CD4-positive, CD25-positive, alpha-beta regulatory T cell (primary cell): Measurements from ENCODE around the gene LENG1. TPM values are rescaled to one million over a fixed set of nuclear protein-coding genes. Genes with fewer than 3 reads are reported as not detected.

Experiments used
- ATAC-seq, 2 donors: fragments of 150-1000 bp; cut with Tn5 transposase; one replicate each; pipeline ENCODE4 v1.10.0; 2021; ENCODE audit warnings: low read depth in 2 of 2, moderate number of reproducible peaks in 2 of 2, moderate library complexity in 1 of 2
- DNase-seq, 3 donors: peaks; one replicate each; pipeline versions ENCODE4 v3.0.0 to v3.0.0-alpha.2; 2012 to 2022; ENCODE audit warnings: mixed read lengths in 1 of 3
- H3K27ac ChIP-seq: one replicate; pipeline ENCODE4 v1.7.0; 2013; ENCODE audit warnings: mild to moderate bottlenecking, low read length; ENCODE audit not compliant: insufficient read depth, poor library complexity, severe bottlenecking
- H3K27me3 ChIP-seq: one replicate; pipeline ENCODE4 v1.7.0; 2013; ENCODE audit warnings: low read length; ENCODE audit not compliant: control insufficient read depth, insufficient read depth
- H3K36me3 ChIP-seq: one replicate; pipeline ENCODE4 v1.7.0; 2013; ENCODE audit warnings: mild to moderate bottlenecking, low read length, moderate library complexity; ENCODE audit not compliant: control insufficient read depth, insufficient read depth
- H3K4me1 ChIP-seq: 2 replicates; pipeline ENCODE4 v1.7.0; 2013; ENCODE audit warnings: mild to moderate bottlenecking, low read length; ENCODE audit not compliant: insufficient read depth, control insufficient read depth, poor library complexity, severe bottlenecking
- H3K4me3 ChIP-seq: one replicate; pipeline ENCODE4 v1.7.0; 2013; ENCODE audit warnings: low read depth, mild to moderate bottlenecking, low read length, moderate library complexity
- H3K9me3 ChIP-seq, 2 experiments: 1 replicate in 1 of 2; 2 replicates in 1 of 2; pipeline ENCODE4 v1.7.0; 2013; ENCODE audit warnings: low read length in 2 of 2, mild to moderate bottlenecking in 1 of 2, moderate library complexity in 1 of 2; ENCODE audit not compliant: control insufficient read depth in 2 of 2
- H3K27ac Mint-ChIP-seq, 3 donors: one replicate each; pipeline ENCODE4 v1.8.0; 2020 to 2022; ENCODE audit warnings: mild to moderate bottlenecking in 3 of 3, mixed read lengths in 3 of 3, moderate library complexity in 2 of 3
- H3K27me3 Mint-ChIP-seq: one replicate; pipeline ENCODE4 v1.8.0; 2022; ENCODE audit warnings: mild to moderate bottlenecking, mixed read lengths
- H3K36me3 Mint-ChIP-seq: one replicate; pipeline ENCODE4 v1.8.0; 2020; ENCODE audit warnings: mixed read lengths
- H3K4me1 Mint-ChIP-seq, 4 donors: one replicate each; pipeline ENCODE4 v1.8.0; 2020 to 2022; ENCODE audit warnings: mixed read lengths in 4 of 4, mild to moderate bottlenecking in 1 of 4
- H3K4me3 Mint-ChIP-seq, 4 donors: one replicate each; pipeline ENCODE4 v1.8.0; 2020 to 2022; ENCODE audit warnings: mild to moderate bottlenecking in 4 of 4, mixed read lengths in 4 of 4, moderate library complexity in 3 of 4
- H3K9me3 Mint-ChIP-seq, 7 donors: one replicate each; pipeline ENCODE4 v1.8.0; 2020 to 2022; ENCODE audit warnings: mixed read lengths in 7 of 7, mild to moderate bottlenecking in 3 of 7, moderate library complexity in 2 of 7
- polyA plus RNA-seq, 4 donors: library from polyadenylated mRNA; unstranded; fragments of 300-500 nt; fragmentation: Illumina TruSeq; gene quantifications; one replicate each; pipeline ENCODE4 v1.2.3, GENCODE V29; 2021
- total RNA-seq: library from RNA; stranded (reverse); gene quantifications from one replicate; pipeline ENCODE4 v1.2.3, GENCODE V29; 2022

Gene LENG1
- total and polyA plus RNA-seq, 5 donors from 2014 or later, result 9.3 to 17.5 (median 12.5) TPM

DNA sequence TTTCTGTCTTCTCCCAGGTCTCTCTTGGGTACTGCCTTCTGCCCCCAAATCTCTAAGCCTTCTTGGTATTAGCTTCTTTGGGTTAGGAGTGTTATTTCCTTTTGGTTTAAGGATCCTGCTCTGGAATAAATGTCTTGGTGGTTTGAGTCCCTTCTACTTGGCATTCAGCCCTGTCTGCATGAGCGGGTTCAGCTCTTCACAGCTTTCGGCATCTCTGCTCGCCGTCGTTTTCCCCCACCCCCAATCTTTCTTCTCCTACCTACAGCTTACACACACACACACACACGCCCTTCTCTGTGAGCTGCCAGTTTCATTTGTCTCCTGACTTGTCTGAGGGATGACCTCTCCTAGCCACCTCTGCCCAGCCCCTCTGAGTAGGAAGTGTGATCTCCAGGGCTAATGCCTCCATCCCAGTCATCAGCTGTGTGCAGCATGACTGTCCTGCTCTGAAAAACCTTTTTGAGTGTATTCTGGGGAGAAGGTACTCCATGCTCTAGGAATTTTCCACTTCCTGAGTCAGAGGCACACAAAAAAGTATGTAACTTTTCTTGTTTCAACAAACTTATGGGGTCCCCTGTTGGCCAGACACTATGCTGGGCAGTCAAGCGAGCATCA, 17.2 kb downstream of the LENG1 start:
- no peaks in the 10 kb centered on the region for H3K27me3 Mint-ChIP-seq
- H3K9me3 ChIP-seq, result no peaks in the 10 kb centered on the region
- H3K36me3 Mint-ChIP-seq, result peaks cover 30% of the 10 kb centered on the region
- peak overlapping the region in 1 of 3 donors; percentile 13 for H3K27ac Mint-ChIP-seq
- H3K4me1 Mint-ChIP-seq, result peaks cover 0 to 42% (median 21%) of the 10 kb centered on the region in 4 donors
- H3K36me3 ChIP-seq, result peaks cover 63% of the 10 kb centered on the region
- H3K27me3 ChIP-seq, result no peaks in the 10 kb centered on the region
- no peak overlapping the region for H3K4me3 ChIP-seq
- DNase-seq (no peak), ATAC-seq (no peak)
- peaks cover 33% of the 10 kb centered on the region for H3K4me1 ChIP-seq
- H3K27ac ChIP-seq, result no peak overlapping the region
- H3K9me3 Mint-ChIP-seq, result no peaks in the 10 kb centered on the region
- H3K4me3 Mint-ChIP-seq, result peak overlapping the region in 2 of 4 donors; percentile 36 to 89

- Histone ChIP-seq H3K27ac (peak overlapping the region; percentile 28), H3K36me3 (peaks cover 54% of the 10 kb centered on the region), H3K9me3 (no peaks in the 10 kb centered on the region), H3K4me1 (peaks cover 38% of the 10 kb centered on the region), H3K27me3 (no peaks in the 10 kb centered on the region), H3K4me3 (no peak overlapping the region)
- peak overlapping the region in 1 of 4 donors; percentile 89 for H3K4me3 Mint-ChIP-seq
- no peak for ATAC-seq
- H3K4me1 Mint-ChIP-seq, result peaks cover 0 to 47% (median 25%) of the 10 kb centered on the region in 4 donors
- H3K27ac Mint-ChIP-seq, result peak overlapping the region in 1 of 3 donors; percentile 55
- H3K9me3 Mint-ChIP-seq, result no peaks in the 10 kb centered on the region
- DNase-seq, result no peak
- H3K36me3 Mint-ChIP-seq, result peaks cover 23% of the 10 kb centered on the region
- H3K27me3 Mint-ChIP-seq, result no peaks in the 10 kb centered on the region
These were observed 18.2 kb downstream of the LENG1 start for GRCh38 chr19:54141356-54141755.

GRCh38 chr19:54138489-54139256, 20.8 kb downstream of the LENG1 start:
- peak overlapping the region; percentile 69 to 96 (median 94) for H3K27ac Mint-ChIP-seq
- H3K9me3 ChIP-seq, result no peaks in the 10 kb centered on the region
- peaks cover 0 to 57% (median 28%) of the 10 kb centered on the region in 4 donors for H3K4me1 Mint-ChIP-seq
- H3K4me3 Mint-ChIP-seq, result peak overlapping the region; percentile 89 to 98 (median 92)
- peak overlapping the region; percentile 51 for H3K4me3 ChIP-seq
- ATAC-seq (no peak), DNase-seq (no peak)
- no peaks in the 10 kb centered on the region for H3K27me3 Mint-ChIP-seq
- no peaks in the 10 kb centered on the region for H3K27me3 ChIP-seq
- H3K36me3 Mint-ChIP-seq, result peaks cover 10% of the 10 kb centered on the region
- peaks cover 44% of the 10 kb centered on the region for H3K4me1 ChIP-seq
- H3K27ac ChIP-seq, result peak overlapping the region; percentile 90
- H3K9me3 Mint-ChIP-seq, result no peaks in the 10 kb centered on the region
- peaks cover 27% of the 10 kb centered on the region for H3K36me3 ChIP-seq

DNA sequence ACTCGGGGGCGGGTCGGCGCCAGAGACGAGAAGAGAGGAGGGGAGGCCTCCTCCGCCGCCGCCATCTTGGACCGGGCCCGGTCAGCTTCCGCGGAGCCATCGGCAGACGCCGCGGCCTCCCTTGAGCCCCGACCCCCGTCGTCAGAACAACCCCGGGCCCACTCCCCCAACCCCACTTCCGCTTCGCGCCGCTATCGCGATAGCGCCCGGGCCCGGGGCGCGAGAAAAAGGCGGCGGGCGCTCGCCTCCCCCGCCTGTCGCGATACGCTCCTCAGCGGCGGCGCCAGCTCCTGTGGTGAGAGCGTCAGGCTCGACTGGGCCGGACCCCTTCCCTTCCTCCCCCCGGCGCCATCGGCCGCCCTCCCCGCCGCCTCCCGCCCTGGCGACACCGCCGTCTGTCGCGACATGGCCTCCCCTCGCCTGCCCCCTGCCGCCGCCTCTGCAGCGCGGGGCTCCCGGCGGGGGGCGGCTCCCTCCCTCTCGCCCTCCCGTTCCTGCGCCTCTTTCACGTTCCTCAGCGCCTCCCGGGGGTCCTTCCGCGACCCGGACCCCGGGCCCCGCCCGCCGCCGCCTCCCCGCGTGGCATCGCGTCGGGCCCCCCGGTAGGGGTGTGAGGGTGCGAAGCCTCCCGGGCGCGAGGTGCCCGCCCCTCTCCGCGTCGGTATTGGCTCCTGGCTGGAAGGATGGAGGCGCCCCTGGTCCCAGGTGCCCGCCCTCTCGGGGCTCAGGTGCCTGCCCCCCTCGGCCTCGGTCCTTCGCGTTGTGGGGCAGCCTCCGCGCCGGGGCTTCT, 21.6 kb downstream of the LENG1 start, which contains the start of gene CNOT3:
TSS of gene CNOT3 (plus strand) at position 64 of the 790 bp plus-strand sequence. CDS start 5,217 bp downstream, outside the sequence.
- H3K27me3 Mint-ChIP-seq, result no peaks in the 10 kb centered on the region
- peaks cover 4% of the 10 kb centered on the region for H3K36me3 Mint-ChIP-seq
- H3K4me1 Mint-ChIP-seq, result peaks cover 0 to 57% (median 27%) of the 10 kb centered on the region in 4 donors
- Histone ChIP-seq H3K27me3 (no peaks in the 10 kb centered on the region), H3K27ac (peak within 1 kb of the TSS; percentile 90), H3K4me3 (peak within 1 kb of the TSS; percentile 88), H3K4me1 (peaks cover 44% of the 10 kb centered on the region), H3K36me3 (peaks cover 20% of the 10 kb centered on the region), H3K9me3 (no peaks in the 10 kb centered on the region)
- DNase-seq (peak in 2 of 3 donors; percentile 28 to 41), ATAC-seq (no peak)
- H3K9me3 Mint-ChIP-seq, result no peaks in the 10 kb centered on the region
- peak within 1 kb of the TSS; percentile 89 to 98 (median 92) for H3K4me3 Mint-ChIP-seq
- H3K27ac Mint-ChIP-seq, result peak within 1 kb of the TSS; percentile 83 to 96 (median 93)

- Mint-ChIP-seq H3K4me3 (peak overlapping the region; percentile 64 to 92 (median 84)), H3K4me1 (peaks cover 0 to 57% (median 25%) of the 10 kb centered on the region in 4 donors), H3K9me3 (no peaks in the 10 kb centered on the region), H3K27me3 (no peaks in the 10 kb centered on the region), H3K27ac (peak overlapping the region; percentile 83 to 93 (median 92)), H3K36me3 (no peaks in the 10 kb centered on the region)
- peaks cover 13% of the 10 kb centered on the region for H3K36me3 ChIP-seq
- peak; percentile 99 to 100 (median 100) for DNase-seq
- peak; percentile 80 to 83 for ATAC-seq
- peak overlapping the region; percentile 88 for H3K4me3 ChIP-seq
- no peaks in the 10 kb centered on the region for H3K27me3 ChIP-seq
- H3K4me1 ChIP-seq, result peaks cover 44% of the 10 kb centered on the region
- H3K27ac ChIP-seq, result peak overlapping the region; percentile 90
- no peaks in the 10 kb centered on the region for H3K9me3 ChIP-seq
These were observed 22.4 kb downstream of the LENG1 start for GRCh38 chr19:54136864-54137698.

GRCh38 chr19:54136086-54136863, 23.2 kb downstream of the LENG1 start:
- H3K36me3 ChIP-seq, result peaks cover 11% of the 10 kb centered on the region
- H3K36me3 Mint-ChIP-seq, result no peaks in the 10 kb centered on the region
- H3K4me3 ChIP-seq, result peak overlapping the region; percentile 88
- peak overlapping the region; percentile 69 for H3K27ac ChIP-seq
- H3K27me3 Mint-ChIP-seq, result no peaks in the 10 kb centered on the region
- peaks cover 41% of the 10 kb centered on the region for H3K4me1 ChIP-seq
- H3K9me3 ChIP-seq, result no peaks in the 10 kb centered on the region
- H3K4me1 Mint-ChIP-seq, result peaks cover 0 to 49% (median 19%) of the 10 kb centered on the region in 4 donors
- no peak for DNase-seq
- no peaks in the 10 kb centered on the region for H3K9me3 Mint-ChIP-seq
- no peaks in the 10 kb centered on the region for H3K27me3 ChIP-seq
- no peak for ATAC-seq
- H3K4me3 Mint-ChIP-seq, result peak overlapping the region; percentile 64 to 92 (median 84)
- H3K27ac Mint-ChIP-seq, result peak overlapping the region; percentile 83 to 93 (median 92)
